C4-2B (cell line): ENCODE data around the gene IL17D.
"Not testable (repeated sequence)": the region's sequence is repeated elsewhere in the genome, so short reads cannot be mapped to it uniquely, and the experiment has no call there.

Experiments
- H3K27ac ChIP-seq: fragments of 450-650 bp; 2 replicates; pipeline ENCODE4 v1.5.1; 2017
- ZFX ChIP-seq: fragments of 450-650 bp; IDR thresholded peaks from 2 replicates; pipeline ENCODE4 v1.6.1; 2017
- TF ChIP-seq, protein P1 (sequence below): fragments of 450-650 bp; conservative IDR thresholded peaks from 2 replicates; pipeline ENCODE4 v1.5.1; 2017; ENCODE audit warnings: mild to moderate bottlenecking

Gene IL17D

DNA sequence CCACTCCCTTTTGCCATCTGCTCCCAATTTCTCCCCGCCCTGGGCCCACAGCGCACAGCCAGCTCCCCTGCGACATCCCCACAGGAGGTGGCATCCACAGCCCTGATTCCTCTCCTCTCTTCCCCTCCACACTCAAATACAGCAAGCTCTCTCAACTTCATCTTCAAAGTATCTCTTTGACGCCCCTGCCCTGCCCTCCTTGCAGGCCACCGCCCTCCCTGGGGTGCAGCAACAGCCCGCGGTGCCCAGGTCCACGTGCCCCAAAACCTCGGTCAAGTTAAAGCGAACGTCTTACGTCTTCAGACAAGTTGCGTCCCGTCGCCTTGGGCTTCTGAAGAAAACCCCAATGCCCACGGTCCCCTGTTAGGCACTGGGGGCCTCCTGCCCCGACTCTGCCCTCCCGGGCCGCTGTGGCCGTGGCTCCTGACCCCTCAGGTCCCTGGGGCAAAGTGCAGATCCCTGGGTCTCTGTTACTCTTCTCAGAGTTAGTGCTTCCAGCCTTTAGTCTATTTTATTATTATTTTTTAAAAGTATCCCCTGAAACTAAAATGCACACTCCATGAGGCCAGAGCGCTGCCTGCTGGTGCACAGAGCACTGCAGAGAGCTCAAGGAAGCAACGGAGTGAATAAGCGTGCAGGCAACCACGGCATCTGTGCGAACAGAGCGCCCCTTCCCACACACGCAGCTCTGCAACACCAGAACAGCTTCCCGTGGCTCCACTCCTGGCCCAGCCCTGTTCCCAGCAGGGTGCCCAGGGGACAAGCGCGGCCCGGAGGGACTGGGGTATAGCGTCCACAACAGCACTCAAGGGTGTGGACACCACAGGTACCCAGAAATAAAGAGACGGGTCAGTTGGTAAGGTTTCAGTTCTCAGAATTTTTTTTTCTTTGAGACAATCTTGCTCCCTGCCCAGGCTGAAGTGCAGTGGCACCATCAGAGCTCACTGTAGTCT is 26.4 kb downstream of the IL17D start:
- TF ChIP-seq, protein P1, sequence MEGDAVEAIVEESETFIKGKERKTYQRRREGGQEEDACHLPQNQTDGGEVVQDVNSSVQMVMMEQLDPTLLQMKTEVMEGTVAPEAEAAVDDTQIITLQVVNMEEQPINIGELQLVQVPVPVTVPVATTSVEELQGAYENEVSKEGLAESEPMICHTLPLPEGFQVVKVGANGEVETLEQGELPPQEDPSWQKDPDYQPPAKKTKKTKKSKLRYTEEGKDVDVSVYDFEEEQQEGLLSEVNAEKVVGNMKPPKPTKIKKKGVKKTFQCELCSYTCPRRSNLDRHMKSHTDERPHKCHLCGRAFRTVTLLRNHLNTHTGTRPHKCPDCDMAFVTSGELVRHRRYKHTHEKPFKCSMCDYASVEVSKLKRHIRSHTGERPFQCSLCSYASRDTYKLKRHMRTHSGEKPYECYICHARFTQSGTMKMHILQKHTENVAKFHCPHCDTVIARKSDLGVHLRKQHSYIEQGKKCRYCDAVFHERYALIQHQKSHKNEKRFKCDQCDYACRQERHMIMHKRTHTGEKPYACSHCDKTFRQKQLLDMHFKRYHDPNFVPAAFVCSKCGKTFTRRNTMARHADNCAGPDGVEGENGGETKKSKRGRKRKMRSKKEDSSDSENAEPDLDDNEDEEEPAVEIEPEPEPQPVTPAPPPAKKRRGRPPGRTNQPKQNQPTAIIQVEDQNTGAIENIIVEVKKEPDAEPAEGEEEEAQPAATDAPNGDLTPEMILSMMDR = no peak
- TF ChIP-seq ZFX = no peak
- H3K27ac ChIP-seq = no peak overlapping the region; the same call in 1 of the 2 replicates

DNA sequence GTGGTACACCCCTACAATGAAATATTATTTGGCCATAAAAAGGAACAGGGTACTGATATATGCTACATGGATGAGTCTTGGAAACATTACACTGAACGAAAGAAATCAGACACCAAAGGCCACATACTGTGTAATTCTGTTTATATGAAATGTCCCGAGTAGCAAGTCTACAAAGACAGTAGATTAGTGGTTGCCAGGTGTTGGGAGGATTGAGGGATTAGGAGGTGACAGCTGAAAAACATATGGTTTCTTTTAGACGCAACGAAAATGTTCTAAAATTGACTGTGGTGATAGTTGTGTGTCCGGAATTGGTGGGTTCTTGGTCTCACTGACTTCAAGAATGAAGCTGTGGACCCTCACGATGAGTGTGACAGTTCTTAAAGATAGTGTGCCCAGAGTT is 35.1 kb downstream of the IL17D start:
- TF ChIP-seq, protein P1 = no peak
- TF ChIP-seq ZFX = no peak
- no peak overlapping the region for H3K27ac ChIP-seq

DNA sequence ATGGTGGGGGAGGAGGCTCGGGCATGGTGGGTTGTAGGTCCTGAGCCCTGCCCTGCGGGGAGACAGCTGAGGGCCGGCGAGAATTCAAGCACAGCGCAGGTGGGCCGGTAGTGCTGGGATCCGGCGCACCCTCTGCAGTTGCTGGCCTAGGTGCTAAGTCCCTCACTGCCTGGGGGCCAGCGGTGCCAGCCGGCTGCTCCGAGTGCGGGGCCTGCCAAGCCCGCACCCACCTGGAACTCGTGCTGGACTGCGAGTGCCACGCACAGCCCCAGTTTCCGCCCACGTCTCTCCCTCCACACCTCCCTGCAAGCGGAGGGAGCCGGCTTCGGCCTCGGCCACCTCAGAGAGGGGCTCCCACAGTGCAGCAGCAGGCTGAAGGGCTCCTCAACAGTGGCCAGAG is 36.5 kb downstream of the IL17D start:
- H3K27ac ChIP-seq = no peak overlapping the region
- TF ChIP-seq, protein P1 = no peak
- no peak for TF ChIP-seq ZFX

DNA sequence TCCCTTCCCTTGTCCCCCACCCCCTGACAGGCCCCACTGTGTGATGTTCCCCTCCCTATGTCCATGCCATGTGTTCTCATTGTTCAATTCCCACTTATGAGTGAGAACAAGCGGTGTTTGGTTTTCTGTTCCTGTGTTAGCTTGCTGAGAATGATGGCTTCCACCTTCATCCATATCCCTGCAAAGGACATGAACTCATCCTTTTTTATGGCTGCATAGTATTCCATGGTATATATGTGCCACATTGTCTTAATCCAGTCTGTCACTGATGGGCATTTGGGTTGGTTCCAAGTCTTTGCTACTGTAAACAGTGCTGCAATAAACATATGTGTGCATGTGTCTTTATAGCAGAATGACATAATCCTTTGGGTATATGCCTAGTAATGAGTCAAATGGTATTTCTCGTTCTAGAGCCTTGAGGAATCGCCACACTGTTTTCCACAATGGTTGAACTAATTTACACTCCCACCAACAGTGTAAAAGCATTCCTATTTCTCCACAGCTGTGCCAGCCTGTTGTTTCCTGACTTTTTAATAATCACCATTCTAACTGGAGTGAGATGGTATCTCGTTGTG is 40.4 kb downstream of the IL17D start:
- not testable (repeated sequence) for H3K27ac ChIP-seq

DNA sequence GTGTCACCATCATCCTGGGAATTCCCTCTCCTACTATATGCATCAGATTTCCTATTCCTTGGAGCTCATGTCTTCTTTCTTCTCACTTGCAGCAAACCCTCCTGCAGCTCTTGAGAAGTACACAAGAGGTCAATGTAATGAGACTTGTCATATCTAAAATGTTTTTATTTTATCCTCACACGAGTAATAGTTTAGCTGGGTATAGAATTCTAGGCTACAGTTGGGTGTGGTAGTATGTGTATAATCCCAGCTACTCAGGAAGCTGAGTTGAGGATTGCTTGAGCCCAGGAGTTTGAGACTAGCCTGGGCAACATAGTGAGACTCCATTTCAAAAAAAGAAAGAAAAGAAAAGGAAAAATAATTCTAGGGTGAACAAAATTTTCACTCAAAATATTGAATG is 45.9 kb downstream of the IL17D start:
- no peak for TF ChIP-seq ZFX
- TF ChIP-seq, protein P1 = no peak
- no peak overlapping the region for H3K27ac ChIP-seq

DNA sequence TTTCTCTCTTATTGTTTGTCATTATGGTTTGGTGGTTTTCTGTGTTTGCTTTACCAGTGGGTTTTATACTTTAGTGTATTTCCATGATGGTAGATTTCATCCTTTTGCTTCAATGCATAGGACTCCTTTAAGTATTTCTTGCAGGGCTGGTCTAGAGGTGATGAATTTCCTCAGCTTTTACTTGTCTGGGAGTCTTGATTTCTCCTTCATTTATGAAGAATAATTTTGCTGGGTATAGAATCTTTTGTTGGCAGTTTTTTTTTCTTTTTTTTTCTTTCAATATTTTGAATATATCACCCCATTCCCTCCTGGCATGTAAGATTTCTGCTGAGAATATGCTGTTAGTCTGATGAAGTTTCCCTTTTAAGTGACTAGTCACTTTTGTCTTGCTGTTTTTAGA is 50.5 kb downstream of the IL17D start:
- no peak overlapping the region for H3K27ac ChIP-seq
- TF ChIP-seq ZFX = no peak
- TF ChIP-seq, protein P1 = no peak

DNA sequence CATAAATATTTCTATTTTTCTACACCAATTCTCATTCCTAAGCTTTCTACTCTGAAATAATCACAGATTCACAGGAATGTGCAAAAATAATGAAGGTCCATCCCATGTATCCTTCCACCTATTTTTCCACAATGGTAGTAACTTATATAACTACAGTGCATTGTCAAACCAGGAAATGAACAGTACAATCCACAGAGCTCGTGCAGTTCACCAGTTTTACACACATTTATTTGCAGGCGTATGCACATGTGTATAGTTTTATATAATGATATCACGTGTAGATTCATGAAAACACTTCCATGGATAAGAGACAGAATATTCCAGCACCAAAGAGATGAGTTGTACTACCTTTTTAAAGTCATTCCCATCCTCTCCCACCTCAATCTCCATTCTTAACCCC is 57.4 kb downstream of the IL17D start:
- TF ChIP-seq, protein P1 = no peak
- no peak for TF ChIP-seq ZFX
- no peak overlapping the region for H3K27ac ChIP-seq
